Stimulated activated effector memory CD8-positive, alpha-beta T cell treated with anti-CD3 and anti-CD28 coated beads, Interleukin-12 subunit alpha, Interleukin-12 subunit beta, amount 100 ng/mL, for 72 hours (primary cell): ENCODE data around the gene TRIM43.
"Not testable (repeated sequence)": the region's sequence is repeated elsewhere in the genome, so short reads cannot be mapped to it uniquely, and the experiment has no call there.

Source experiments
- ATAC-seq: fragments of 150-1000 bp; cut with Tn5 transposase; 2 replicates; pipeline ENCODE4 v1.10.0; 2021
- DNase-seq, 2 donors: peaks; one replicate each; pipeline ENCODE4 v3.0.0; 2021 to 2022; ENCODE audit warnings: low spot score in 2 of 2
- H3K27ac Mint-ChIP-seq: one replicate; pipeline ENCODE4 v1.8.0; 2022; ENCODE audit warnings: mild to moderate bottlenecking, mixed read lengths
- H3K36me3 Mint-ChIP-seq: one replicate; pipeline ENCODE4 v1.8.0; 2022; ENCODE audit warnings: mild to moderate bottlenecking, mixed read lengths
- H3K4me1 Mint-ChIP-seq: one replicate; pipeline ENCODE4 v1.8.0; 2022; ENCODE audit warnings: mixed read lengths
- H3K4me3 Mint-ChIP-seq: one replicate; pipeline ENCODE4 v1.8.0; 2022; ENCODE audit warnings: mild to moderate bottlenecking, mixed read lengths
- H3K9me3 Mint-ChIP-seq: one replicate; pipeline ENCODE4 v1.8.0; 2022; ENCODE audit warnings: mixed read lengths

Gene TRIM43

DNA sequence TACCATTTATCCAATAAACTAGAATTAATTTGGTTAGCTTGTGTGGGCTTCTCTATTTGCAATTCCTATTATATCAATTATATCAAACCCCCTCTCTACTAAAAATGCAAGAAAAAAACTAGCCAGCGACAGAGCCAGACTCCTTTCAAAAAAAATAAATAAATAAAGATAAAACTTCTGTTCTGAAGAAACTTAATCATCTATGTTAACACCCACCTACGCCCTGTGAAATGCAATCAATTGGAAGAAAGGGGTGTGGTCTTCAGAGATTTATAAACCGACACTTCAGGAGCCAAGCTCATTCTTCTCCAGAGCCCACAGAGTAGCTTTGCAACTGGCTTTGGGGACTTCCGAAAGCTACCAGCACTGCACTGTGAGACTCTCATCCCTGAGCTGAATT, at the start of gene TRIM43:
Gene TRIM43, plus strand, starts transcription at position 301 of the 400 bp plus-strand sequence. CDS start 2,023 bp downstream, outside the sequence.
- not testable (repeated sequence) for H3K27ac Mint-ChIP-seq, H3K9me3 Mint-ChIP-seq, H3K36me3 Mint-ChIP-seq, H3K4me3 Mint-ChIP-seq, H3K4me1 Mint-ChIP-seq, DNase-seq, ATAC-seq

DNA sequence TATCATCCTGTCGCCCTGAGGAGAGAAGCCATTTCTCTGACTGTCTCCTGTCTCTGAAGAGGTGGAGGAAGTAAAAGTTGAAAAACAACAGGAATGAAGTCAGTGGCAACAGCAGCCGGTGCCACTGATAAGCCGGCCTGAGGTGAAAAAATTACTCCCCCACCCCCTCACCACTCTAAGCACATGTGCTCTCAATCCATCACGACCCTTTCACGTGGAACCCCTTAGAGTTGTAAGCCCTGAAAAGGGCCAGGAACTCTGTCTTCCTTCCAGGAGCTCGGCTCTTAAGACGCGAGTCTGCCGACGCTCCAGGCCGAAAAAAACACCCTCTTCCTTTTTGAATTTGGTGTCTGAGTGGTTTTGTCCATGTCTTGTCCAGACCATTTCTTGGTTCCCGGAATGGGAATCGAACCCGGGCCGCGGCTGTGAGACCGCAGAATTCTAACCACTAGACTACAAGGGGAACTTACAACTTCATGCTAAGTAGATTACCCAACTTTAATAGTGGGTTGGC, 40.7 kb upstream of the TRIM43 start:
- H3K27ac Mint-ChIP-seq, result no peak overlapping the region
- H3K4me3 Mint-ChIP-seq, result no peak overlapping the region
- ATAC-seq, result no peak
- no peaks in the 10 kb centered on the region for H3K36me3 Mint-ChIP-seq
- no peaks in the 10 kb centered on the region for H3K9me3 Mint-ChIP-seq
- no peak for DNase-seq
- no peaks in the 10 kb centered on the region for H3K4me1 Mint-ChIP-seq

DNA sequence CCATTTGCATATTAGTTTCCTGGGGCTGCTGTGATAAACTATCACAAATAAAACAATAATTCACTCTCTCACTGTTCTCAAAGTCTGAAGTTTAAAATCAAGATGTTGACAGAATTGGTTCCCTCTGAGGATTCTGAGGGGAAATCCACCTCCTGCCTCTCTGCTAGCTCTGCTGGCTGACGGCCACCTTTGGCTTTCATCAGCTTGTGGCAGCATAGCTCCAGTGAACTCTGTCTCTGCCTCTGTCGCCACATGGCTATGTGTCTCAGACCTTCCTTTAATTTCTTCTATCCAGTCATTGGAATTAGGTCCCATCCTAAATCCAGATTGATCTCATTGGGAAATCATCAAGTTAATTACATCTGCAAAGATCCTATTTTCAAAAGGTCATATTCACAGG, 38.9 kb upstream of the TRIM43 start:
- ATAC-seq (no peak), DNase-seq (no peak)
- Mint-ChIP-seq H3K36me3 (no peaks in the 10 kb centered on the region), H3K4me3 (no peak overlapping the region), H3K27ac (no peak overlapping the region), H3K9me3 (no peaks in the 10 kb centered on the region), H3K4me1 (no peaks in the 10 kb centered on the region)

DNA sequence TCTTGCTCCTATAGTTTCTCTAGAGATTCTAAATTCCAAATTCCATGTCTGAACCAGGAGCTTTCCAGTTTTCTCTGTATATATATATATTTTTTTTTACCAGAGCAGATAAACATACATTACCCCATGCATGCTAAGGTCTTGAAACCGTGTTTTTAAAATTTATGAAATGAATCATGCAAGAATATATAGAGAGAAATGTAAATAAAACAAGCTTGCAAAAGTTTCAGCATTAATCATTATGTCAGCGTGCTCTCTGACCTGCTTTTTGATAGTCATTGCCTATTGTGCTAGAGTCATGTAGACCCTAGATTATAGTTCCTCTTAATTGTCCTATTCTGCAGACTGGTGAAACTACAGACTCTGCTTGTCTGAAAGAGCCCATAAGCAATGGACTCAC, 22.6 kb upstream of the TRIM43 start:
- no peaks in the 10 kb centered on the region for H3K4me1 Mint-ChIP-seq
- no peak overlapping the region for H3K4me3 Mint-ChIP-seq
- H3K9me3 Mint-ChIP-seq, result no peaks in the 10 kb centered on the region
- no peak overlapping the region for H3K27ac Mint-ChIP-seq
- DNase-seq (no peak), ATAC-seq (no peak)
- no peaks in the 10 kb centered on the region for H3K36me3 Mint-ChIP-seq

GRCh38 chr2:95573866-95574265, 17.9 kb upstream of the TRIM43 start:
- Mint-ChIP-seq H3K4me1 (no peaks in the 10 kb centered on the region), H3K4me3 (no peak overlapping the region), H3K36me3 (no peaks in the 10 kb centered on the region), H3K27ac (no peak overlapping the region), H3K9me3 (no peaks in the 10 kb centered on the region)
- DNase-seq (no peak), ATAC-seq (no peak)

GRCh38 chr2:95574506-95574905, 17.3 kb upstream of the TRIM43 start:
- no peak for DNase-seq
- no peak for ATAC-seq
- Mint-ChIP-seq H3K36me3 (no peaks in the 10 kb centered on the region), H3K4me1 (no peaks in the 10 kb centered on the region), H3K4me3 (no peak overlapping the region), H3K27ac (no peak overlapping the region), H3K9me3 (no peaks in the 10 kb centered on the region)

GRCh38 chr2:95575857-95576256, 15.9 kb upstream of the TRIM43 start:
- DNase-seq (no peak), ATAC-seq (no peak)
- no peak overlapping the region for H3K4me3 Mint-ChIP-seq
- H3K36me3 Mint-ChIP-seq, result no peaks in the 10 kb centered on the region
- no peaks in the 10 kb centered on the region for H3K9me3 Mint-ChIP-seq
- no peaks in the 10 kb centered on the region for H3K4me1 Mint-ChIP-seq
- H3K27ac Mint-ChIP-seq, result no peak overlapping the region

DNA sequence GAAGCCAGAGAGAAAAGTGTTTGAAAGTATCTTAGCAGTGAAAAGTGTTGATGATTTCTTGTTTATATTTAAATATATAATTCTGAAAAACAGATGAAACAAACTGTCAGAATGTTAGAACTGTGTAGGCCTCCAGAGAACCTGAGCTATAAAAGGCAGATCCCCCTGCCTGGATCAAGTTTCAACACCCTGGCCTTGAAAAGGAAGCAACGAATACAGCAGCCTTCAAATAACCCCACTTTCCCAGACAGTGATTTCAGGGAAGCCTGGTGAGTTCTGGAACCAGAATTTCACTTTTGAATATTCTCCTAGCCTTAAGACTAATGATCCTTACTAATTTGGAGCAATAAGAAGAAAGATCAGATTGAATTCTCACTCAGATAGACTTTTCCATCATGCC, 13.3 kb upstream of the TRIM43 start:
- H3K4me3 Mint-ChIP-seq, result no peak overlapping the region
- H3K9me3 Mint-ChIP-seq, result no peaks in the 10 kb centered on the region
- H3K36me3 Mint-ChIP-seq, result no peaks in the 10 kb centered on the region
- no peak for ATAC-seq
- DNase-seq, result no peak
- no peak overlapping the region for H3K27ac Mint-ChIP-seq
- no peaks in the 10 kb centered on the region for H3K4me1 Mint-ChIP-seq

- ATAC-seq, DNase-seq, H3K27ac Mint-ChIP-seq, H3K36me3 Mint-ChIP-seq, H3K4me3 Mint-ChIP-seq, H3K9me3 Mint-ChIP-seq, H3K4me1 Mint-ChIP-seq: not testable (repeated sequence)
Measured at GRCh38 chr2:95583545-95583944, 8.3 kb upstream of the TRIM43 start.

- H3K36me3 Mint-ChIP-seq, H3K4me3 Mint-ChIP-seq, H3K4me1 Mint-ChIP-seq, H3K27ac Mint-ChIP-seq, DNase-seq, H3K9me3 Mint-ChIP-seq, ATAC-seq: not testable (repeated sequence)
Measured at GRCh38 chr2:95584321-95584720, 7.5 kb upstream of the TRIM43 start.

- not testable (repeated sequence) for H3K27ac Mint-ChIP-seq, H3K9me3 Mint-ChIP-seq, DNase-seq, H3K4me1 Mint-ChIP-seq, H3K4me3 Mint-ChIP-seq, H3K36me3 Mint-ChIP-seq
- ATAC-seq, result peak; percentile 66
Measured at GRCh38 chr2:95589777-95590536, 1.8 kb upstream of the TRIM43 start.

DNA sequence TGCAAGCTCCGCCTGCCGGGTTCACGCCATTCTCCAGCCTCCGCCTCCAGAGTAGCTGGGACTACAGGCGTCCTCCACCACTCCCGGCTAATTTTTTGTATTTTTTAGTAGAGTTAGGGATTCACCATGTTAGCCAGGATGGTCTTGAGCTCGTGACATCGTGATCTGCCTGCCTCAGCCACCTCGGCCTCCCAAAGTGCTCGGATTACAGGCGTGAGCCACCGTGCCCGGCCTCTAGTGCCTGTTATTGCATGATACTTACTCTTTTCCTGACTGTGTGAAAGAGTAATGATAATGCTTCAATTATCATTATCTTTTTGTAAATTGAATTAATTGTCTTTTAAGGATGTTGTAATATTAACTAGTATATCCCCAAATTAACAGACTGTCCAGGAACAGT, 1.2 kb downstream of the TRIM43 start:
- not testable (repeated sequence) for H3K4me1 Mint-ChIP-seq, H3K36me3 Mint-ChIP-seq, H3K4me3 Mint-ChIP-seq, DNase-seq, H3K9me3 Mint-ChIP-seq, H3K27ac Mint-ChIP-seq, ATAC-seq

DNA sequence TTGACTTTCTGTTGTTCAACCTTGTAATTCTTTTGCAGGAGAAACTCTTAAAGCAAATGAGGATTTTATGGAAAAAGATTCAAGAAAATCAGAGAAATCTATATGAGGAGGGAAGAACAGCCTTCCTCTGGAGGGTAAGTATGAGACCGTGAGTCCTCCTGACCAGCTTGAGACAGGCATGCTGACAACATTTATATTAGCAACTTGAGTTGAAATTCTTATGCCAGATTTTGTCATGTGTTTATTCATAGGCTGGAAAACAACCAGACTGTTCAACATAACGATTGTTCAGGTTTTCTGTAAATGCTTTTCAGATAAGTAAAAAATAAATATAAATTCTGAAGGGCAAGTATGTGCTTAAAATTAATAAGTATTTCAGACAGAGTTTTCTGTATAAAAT, 3.2 kb downstream of the TRIM43 start:
- not testable (repeated sequence) for H3K4me3 Mint-ChIP-seq

GRCh38 chr2:95601301-95601700, 9.5 kb downstream of the TRIM43 start:
- H3K4me1 Mint-ChIP-seq, H3K36me3 Mint-ChIP-seq, H3K4me3 Mint-ChIP-seq, H3K9me3 Mint-ChIP-seq, DNase-seq, H3K27ac Mint-ChIP-seq: not testable (repeated sequence)
- peak; percentile 54 for ATAC-seq

More for the DNA sequence above, 3.2 kb downstream of the TRIM43 start:
- H3K9me3 Mint-ChIP-seq, ATAC-seq, H3K4me1 Mint-ChIP-seq, DNase-seq, H3K36me3 Mint-ChIP-seq, H3K27ac Mint-ChIP-seq: not testable (repeated sequence)

- not testable (repeated sequence) for H3K36me3 Mint-ChIP-seq, H3K4me3 Mint-ChIP-seq, ATAC-seq, H3K27ac Mint-ChIP-seq, DNase-seq, H3K4me1 Mint-ChIP-seq, H3K9me3 Mint-ChIP-seq
Measured at GRCh38 chr2:95602146-95602545, 10.3 kb downstream of the TRIM43 start.

DNA sequence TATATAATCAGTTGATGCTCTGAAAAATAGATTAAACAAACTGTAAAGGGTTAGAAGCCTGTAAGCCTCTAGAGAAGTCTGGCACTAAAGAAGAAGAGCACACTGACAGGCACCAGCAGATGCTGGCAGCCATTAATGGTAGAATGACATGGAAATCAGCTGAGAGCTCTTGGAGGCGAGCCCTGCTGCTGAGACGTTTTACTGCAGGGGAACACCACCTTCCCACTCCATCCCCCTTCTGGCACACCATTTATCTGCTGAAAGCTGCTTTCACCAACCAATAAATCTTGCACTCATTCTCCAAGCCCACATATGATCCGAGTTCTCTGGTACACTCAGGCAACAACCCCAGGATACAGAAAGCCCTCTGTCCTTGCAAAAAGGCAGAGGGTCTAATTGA, 16.6 kb downstream of the TRIM43 start:
- DNase-seq, H3K27ac Mint-ChIP-seq, H3K4me1 Mint-ChIP-seq, H3K36me3 Mint-ChIP-seq, ATAC-seq, H3K9me3 Mint-ChIP-seq, H3K4me3 Mint-ChIP-seq: not testable (repeated sequence)
